GM12878 (cell line): Measurements from ENCODE around the gene ADARB1. TPM values are rescaled to one million over a fixed set of nuclear protein-coding genes. Genes with fewer than 3 reads are reported as not detected.

Experiments
- ATAC-seq: fragments of 200-7000 bp; cut with Tn5 transposase; 3 replicates; pipeline ENCODE4 v1.9.1; 2020; ENCODE audit warnings: mild to moderate bottlenecking, moderate library complexity
- BruUV-seq: library from RNA; stranded (reverse); fragments of 400-500 nt; replicated peaks from 2 replicates; lab custom pipeline; 2021; lab: Mats Ljungman, UMichigan
- CTCF ChIA-PET: fragments of 300-600 bp; sonication (Branson Sonifier 250); formaldehyde crosslinking; extraction: SDS; loops from one replicate; lab custom pipeline; 2021; ENCODE audit warnings: inconsistent platforms; lab: Yijun Ruan, JAX
- POLR2A ChIA-PET: fragments of 350-600 bp; formaldehyde crosslinking; extraction: SDS; loops from one replicate; lab custom pipeline; 2021; ENCODE audit warnings: inconsistent platforms; lab: Charles Lee
- RAD21 ChIA-PET: fragments of 300-600 bp; sonication (Branson Sonifier 250); formaldehyde crosslinking; loops from one replicate; lab custom pipeline; 2023; ENCODE audit warnings: antibody characterized with exemption; ENCODE audit not compliant: unreplicated experiment; lab: Charles Lee
- SMC1A ChIA-PET: fragments of 300-600 bp; sonication (Branson Sonifier 250); formaldehyde crosslinking; loops from one replicate; lab custom pipeline; 2023; ENCODE audit not compliant: unreplicated experiment, uncharacterized antibody; lab: Charles Lee
- DNase-seq: peaks from one replicate; pipeline ENCODE4 v3.0.0-alpha.2; 2011; ENCODE audit warnings: low read depth, low spot score
- FAIRE-seq: peaks from 3 replicates; lab custom pipeline; 2011; peaks lifted over from hg19 to GRCh38; lab: Jason Lieb, UNC
- H2AFZ ChIP-seq: 2 replicates; pipeline ENCODE4 v1.6.0; 2011; ENCODE audit warnings: low read depth, low read length, control low read depth; ENCODE audit not compliant: control insufficient read depth
- H3K27ac ChIP-seq: 2 replicates; pipeline ENCODE4 v1.5.1; 2011; ENCODE audit warnings: control low read depth; ENCODE audit not compliant: control insufficient read depth, insufficient read depth
- H3K27me3 ChIP-seq, 2 experiments: replicated peaks in 1 of 2; 2 replicates each; pipeline versions ENCODE4 v1.6.0 to v1.6.1; 2011; ENCODE audit warnings: low read length in 1 of 2; ENCODE audit not compliant: control insufficient read depth in 2 of 2, insufficient read depth in 2 of 2
- H3K36me3 ChIP-seq, 2 experiments: 2 replicates each; pipeline ENCODE4 v1.5.1; 2011; ENCODE audit warnings: low read length in 1 of 2; ENCODE audit not compliant: control insufficient read depth in 2 of 2, insufficient read depth in 2 of 2
- H3K4me1 ChIP-seq: 2 replicates; pipeline ENCODE4 v1.6.1; 2011; ENCODE audit warnings: mild to moderate bottlenecking, low read length, moderate library complexity, mixed read lengths; ENCODE audit not compliant: control insufficient read depth, insufficient read depth
- H3K4me2 ChIP-seq: 2 replicates; pipeline ENCODE4 v1.6.0; 2011; ENCODE audit warnings: control low read depth; ENCODE audit not compliant: control insufficient read depth, insufficient read depth
- H3K4me3 ChIP-seq: fragments of 200-600 bp; sonication (generic); 2 replicates; pipeline ENCODE4 v1.5.1; 2016
- H3K79me2 ChIP-seq: 2 replicates; pipeline ENCODE4 v1.6.0; 2011; ENCODE audit warnings: low read length; ENCODE audit not compliant: control insufficient read depth, insufficient read depth
- H3K9ac ChIP-seq: 2 replicates; pipeline ENCODE4 v1.8.0; 2011; ENCODE audit warnings: low read length, control low read depth, mixed read lengths; ENCODE audit not compliant: control insufficient read depth, insufficient read depth
- H3K9me3 ChIP-seq: replicated peaks from 3 replicates; pipeline ENCODE4 v1.5.1; 2011; ENCODE audit warnings: mild to moderate bottlenecking, low read length; ENCODE audit not compliant: control insufficient read depth, insufficient read depth
- H4K20me1 ChIP-seq: 2 replicates; pipeline ENCODE4 v1.6.0; 2011; ENCODE audit not compliant: control insufficient read depth, insufficient read depth
- CREB1 ChIP-seq: IDR thresholded peaks from 2 replicates; pipeline ENCODE4 v1.6.1; 2012; ENCODE audit warnings: low read depth, mild to moderate bottlenecking, inconsistent platforms
- HSF1 ChIP-seq: fragments of 150-350 bp; IDR thresholded peaks from 2 replicates; pipeline ENCODE4 v1.6.1; 2014; ENCODE audit warnings: mild to moderate bottlenecking, low read depth, low read length
- SKIL ChIP-seq: fragments of 450-650 bp; IDR thresholded peaks from 2 replicates; pipeline ENCODE4 v1.6.1; 2017; ENCODE audit warnings: mild to moderate bottlenecking, low read depth, inconsistent platforms; ENCODE audit not compliant: poor library complexity, severe bottlenecking
- SREBF1 ChIP-seq: IDR thresholded peaks from 2 replicates; pipeline ENCODE4 v1.6.1; 2012; ENCODE audit warnings: mild to moderate bottlenecking, low read length
- SUPT20H ChIP-seq: IDR thresholded peaks from 2 replicates; pipeline ENCODE4 v1.6.1; 2011; ENCODE audit warnings: low read depth, mild to moderate bottlenecking, low read length, moderate library complexity, borderline replicate concordance; ENCODE audit not compliant: control insufficient read depth
- ZNF24 ChIP-seq: fragments of 450-650 bp; IDR thresholded peaks from 2 replicates; pipeline ENCODE4 v1.6.1; 2017; ENCODE audit warnings: antibody characterized with exemption, mild to moderate bottlenecking
- WGBS: methylation state at CpG from one replicate; pipeline ENCODE4 v1.1.6; 2016; ENCODE audit warnings: low lambda C conversion rate; ENCODE audit not compliant: insufficient replicate concordance, insufficient coverage; ENCODE audit errors: missing lambda C conversion rate; 5-methylcytosine and 5-hydroxymethylcytosine counted together
- in situ Hi-C: fragments of 300-500 bp; cut with MboI; formaldehyde crosslinking; loops from 9 replicates; pipeline ENCODE4 v1.14.3; 2018; ENCODE audit warnings: mixed read lengths
- intact Hi-C: fragments of 100-400 bp; cut with micrococcal nuclease; formaldehyde crosslinking; loops from one replicate; pipeline ENCODE4 v1.14.2; 2022; ENCODE audit not compliant: unreplicated experiment
- polyA plus RNA-seq, 11 experiments: library from polyadenylated mRNA; depleted of rRNA in 4 of 11; unstranded in 6 of 11; stranded (reverse) in 5 of 11; fragments of >200 nt; fragmentation: Nextera tagmentation in 4 of 11; fragmentation: Illumina TruSeq in 1 of 11; extraction: Ambion mirVana in 4 of 11; extraction: Trizol in 1 of 11; gene quantifications; 1 replicate in 1 of 11; 2 replicates in 10 of 11; pipeline versions ENCODE4 v1.2.1 to v1.2.3, GENCODE V29; 2011 to 2016; ENCODE audit warnings: inconsistent platforms in 2 of 11, missing spikeins in 2 of 11, low read depth in 1 of 11
- total RNA-seq, 4 experiments: library from RNA; depleted of rRNA in 3 of 4; stranded (reverse); fragments of >200 nt in 3 of 4; fragmentation: Illumina TruSeq in 1 of 4; extraction: Trizol in 1 of 4; gene quantifications; 2 replicates each; pipeline versions ENCODE4 v1.2.1 to v1.2.3, GENCODE V29; 2013 to 2021

The ADARB1 gene
- total and polyA plus RNA-seq, 10 of the 15 experiments (the other 5 are each of a cell fraction or from before 2014, with no cell fraction given), result 5.7 to 61.7 (median 25.3) TPM

GRCh38 chr21:45182958-45183357, 108.6 kb downstream of the ADARB1 start:
- peaks cover 0 to 7% of the 10 kb centered on the region in 2 experiments; a peak in 1 of 4 replicates for H3K36me3 ChIP-seq
- WGBS, result 0% methylated on average over 1 of the region's 1 CpG
- TF ChIP-seq SKIL (no peak), ZNF24 (no peak), HSF1 (no peak), SREBF1 (no peak), CREB1 (no peak), SUPT20H (no peak)
- TF ChIP-seq, all 136 proteins: peak for 0

More at GRCh38 chr21:45182958-45183357, 108.6 kb downstream of the ADARB1 start:
- BruUV-seq, result no TSS peak
- SMC1A ChIA-PET, result no interaction called here
- H3K27ac ChIP-seq, result no peak overlapping the region
- in situ Hi-C loops, result no loop called here
- no peaks in the 10 kb centered on the region for H3K4me1 ChIP-seq
- H2AFZ ChIP-seq, result no peak overlapping the region
- H3K79me2 ChIP-seq, result no peaks in the 10 kb centered on the region
- RAD21 ChIA-PET, result no interaction called here
- no peak overlapping the region for H3K4me3 ChIP-seq
- DNase-seq, result no peak
- FAIRE-seq, result no peak
- no peak overlapping the region for H3K9ac ChIP-seq
- intact Hi-C loops, result no loop called here
- no peaks in the 10 kb centered on the region for H3K27me3 ChIP-seq
- ATAC-seq, result no peak
- CTCF ChIA-PET, result interaction anchor here (1.2 to 2.1 kb wide), 3 partner anchors 15 to 45 kb away, joined by 3 to 5 read pairs (median 3); no protein-coding TSS in a partner anchor
- no peaks in the 10 kb centered on the region; the same call in none of the 3 replicates for H3K9me3 ChIP-seq
- H4K20me1 ChIP-seq, result no peaks in the 10 kb centered on the region
- POLR2A ChIA-PET, result no interaction called here
- H3K4me2 ChIP-seq, result no peak overlapping the region
